BJ (cell line): ENCODE data around the gene LDLR. TPM values are rescaled to one million over a fixed set of nuclear protein-coding genes. Genes with fewer than 3 reads are reported as not detected.

Experiments used
- CTCF ChIA-PET: fragments of 350-600 bp; formaldehyde crosslinking; extraction: SDS; loops from one replicate; lab custom pipeline; 2021; ENCODE audit warnings: antibody characterized with exemption, inconsistent platforms; lab: Yijun Ruan, JAX
- POLR2A ChIA-PET: fragments of 300-600 bp; sonication (Branson Sonifier 250); formaldehyde crosslinking; extraction: SDS; loops from one replicate; lab custom pipeline; 2021; ENCODE audit warnings: antibody characterized with exemption; lab: Charles Lee
- DNase-seq: peaks from one replicate; pipeline ENCODE4 v3.0.0-alpha.2; 2011; ENCODE audit warnings: low read depth
- H3K27me3 ChIP-seq: 2 replicates; pipeline ENCODE4 v1.6.0; 2011; ENCODE audit warnings: low read length; ENCODE audit not compliant: control insufficient read depth, insufficient read depth
- H3K36me3 ChIP-seq: 2 replicates; pipeline ENCODE4 v1.5.1; 2011; ENCODE audit warnings: low read length; ENCODE audit not compliant: control insufficient read depth, insufficient read depth
- H3K4me3 ChIP-seq: 2 replicates; pipeline ENCODE4 v1.5.1; 2011; ENCODE audit warnings: low read depth, mild to moderate bottlenecking, control low read depth, low read length
- CTCF ChIP-seq: IDR thresholded peaks from 2 replicates; pipeline ENCODE4 v1.5.1; 2011; ENCODE audit warnings: low read depth, mild to moderate bottlenecking, control low read depth, inconsistent platforms, low read length, moderate library complexity; ENCODE audit not compliant: insufficient read depth
- polyA plus RNA-seq: library from polyadenylated mRNA; depleted of rRNA; stranded (reverse); fragments of >200 nt; gene quantifications from 2 replicates; pipeline ENCODE4 v1.2.3, GENCODE V29; 2011

LDLR gene
- polyA plus RNA-seq, 1 experiment = 60.0 TPM

GRCh38 chr19:11064831-11065303, 24.4 kb upstream of the LDLR start:
- POLR2A ChIA-PET = no interaction called here
- no peak for TF ChIP-seq CTCF
- no peaks in the 10 kb centered on the region for H3K27me3 ChIP-seq
- no peak for DNase-seq
- H3K36me3 ChIP-seq = peaks cover 15% of the 10 kb centered on the region
- no peak overlapping the region for H3K4me3 ChIP-seq
- CTCF ChIA-PET = interaction anchor here (0.7 to 1.5 kb wide), 3 partner anchors 29 to 61 kb away, joined by 3 to 5 read pairs (median 3); no protein-coding TSS in a partner anchor

GRCh38 chr19:11066326-11066725, 22.9 kb upstream of the LDLR start:
- CTCF ChIA-PET = interaction anchor here (1.1 to 2.9 kb wide), 2 partner anchors 30 to 349 kb away, joined by 3 to 10 read pairs; partner anchors contain the start of gene DNM2
- Histone ChIP-seq H3K4me3 (no peak overlapping the region), H3K27me3 (no peaks in the 10 kb centered on the region), H3K36me3 (peaks cover 13% of the 10 kb centered on the region)
- POLR2A ChIA-PET = no interaction called here
- no peak for TF ChIP-seq CTCF
- no peak for DNase-seq

DNA sequence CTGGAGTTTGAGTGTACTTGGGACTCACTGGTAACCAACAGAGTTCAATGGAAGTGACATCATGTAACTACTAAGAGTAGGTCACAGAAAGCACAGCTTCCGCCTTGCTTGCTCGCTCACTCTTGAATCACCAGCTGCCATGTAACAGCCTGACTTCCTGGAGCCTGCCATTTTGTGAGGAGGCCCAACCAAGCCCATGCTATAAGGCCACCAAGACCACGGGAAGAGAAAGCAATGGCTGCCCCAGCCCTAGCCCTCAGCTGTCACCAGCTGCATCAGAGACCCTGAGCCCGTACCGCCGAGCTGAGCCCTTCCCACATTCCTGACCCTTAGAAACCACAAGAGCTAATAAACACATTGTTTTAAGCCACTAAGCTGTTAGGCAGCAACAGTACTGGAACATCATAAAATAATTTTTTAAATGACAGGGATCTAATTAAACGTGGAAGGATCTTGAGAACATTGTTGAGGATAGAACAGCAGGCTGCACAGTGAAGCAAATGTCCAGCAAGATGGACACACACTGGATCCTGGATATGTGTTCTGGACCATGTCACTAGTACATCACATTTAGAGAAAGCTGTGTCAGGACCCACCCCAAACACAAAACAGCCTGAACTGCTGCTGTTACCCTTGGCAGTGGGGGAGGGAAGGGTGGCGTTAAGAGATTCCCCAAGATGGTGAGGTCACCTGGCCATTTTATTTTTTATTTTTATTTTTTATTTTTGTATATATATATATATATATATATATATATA, 21.7 kb upstream of the LDLR start:
- H3K4me3 ChIP-seq = no peak overlapping the region
- H3K36me3 ChIP-seq = peaks cover 6% of the 10 kb centered on the region
- DNase-seq = no peak
- no peak for TF ChIP-seq CTCF
- ChIA-PET CTCF (interaction anchor here (1.1 to 2.9 kb wide), 2 partner anchors 32 to 350 kb away, joined by 3 to 10 read pairs; partner anchors contain the start of gene DNM2), POLR2A (no interaction called here)
- H3K27me3 ChIP-seq = no peaks in the 10 kb centered on the region

DNA sequence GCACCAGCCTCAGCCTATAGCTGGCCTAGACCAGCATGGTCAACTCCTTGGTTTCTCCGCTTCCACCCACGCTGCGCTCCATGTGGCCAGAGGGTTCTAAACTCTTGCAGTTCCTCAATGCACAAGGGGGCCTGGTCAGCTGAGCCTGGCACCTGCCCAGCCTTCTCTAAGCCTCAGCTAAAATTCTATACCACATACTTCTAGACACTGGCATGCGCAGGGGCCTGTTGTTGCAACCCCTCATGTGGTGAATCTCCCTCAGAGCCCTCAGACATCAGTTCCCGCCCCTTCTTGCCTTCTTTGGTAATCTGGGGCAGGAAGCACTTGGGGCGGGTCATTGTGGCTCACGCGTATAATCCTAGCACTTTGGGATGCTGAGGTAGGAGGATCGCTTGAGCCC, 19.7 kb upstream of the LDLR start:
- Histone ChIP-seq H3K4me3 (no peak overlapping the region), H3K36me3 (peaks cover 6% of the 10 kb centered on the region), H3K27me3 (no peaks in the 10 kb centered on the region)
- ChIA-PET CTCF (no interaction called here), POLR2A (no interaction called here)
- TF ChIP-seq CTCF = no peak
- no peak for DNase-seq

GRCh38 chr19:11070123-11070522, 19.1 kb upstream of the LDLR start:
- POLR2A ChIA-PET = no interaction called here

More at GRCh38 chr19:11070123-11070522, 19.1 kb upstream of the LDLR start:
- no peaks in the 10 kb centered on the region for H3K27me3 ChIP-seq
- no peak overlapping the region for H3K4me3 ChIP-seq
- DNase-seq = no peak
- CTCF ChIA-PET = no interaction called here
- no peak for TF ChIP-seq CTCF
- H3K36me3 ChIP-seq = peaks cover 6% of the 10 kb centered on the region
